Tongue (tissue), 1 donor: Measurements from ENCODE around the gene GGTA1. TPM values are rescaled to one million over a fixed set of nuclear protein-coding genes. Genes with fewer than 3 reads are reported as not detected.

Experiments used
- total RNA-seq: library from RNA; depleted of rRNA; stranded (reverse); fragments of >200 nt; gene quantifications from one replicate; pipeline ENCODE4 v1.2.3, GENCODE V29; 2014

GGTA1 gene
- total RNA-seq, 1 donor from 2014 or later: 6.9 TPM

Other genes with a start within 250 kb of the GGTA1 start
- 824 TPM for gene GSN, start 231.7 kb downstream of the GGTA1 start, total RNA-seq
- gene STOM, start 129.6 kb downstream of the GGTA1 start, total RNA-seq: 162 TPM
- 41.9 TPM for gene DAB2IP, start 151.8 kb upstream of the GGTA1 start, total RNA-seq